ENCODE measurements around the gene CNGB1. TPM values are rescaled to one million over a fixed set of nuclear protein-coding genes. Genes with fewer than 3 reads are reported as not detected.

Gene CNGB1
- total and polyA plus RNA-seq, 4 donors = under 0.01 TPM; not detected in 2

- Histone ChIP-seq H3K4me3 (ENCODE audit: low read depth in 1 of 3, low read length in 3 of 3) (no peak overlapping the region), H3K9ac (ENCODE audit: low read depth in 1 of 2, low read length in 2 of 2) (no peak overlapping the region), H3K27me3 (ENCODE audit: control insufficient read depth in 4 of 4, insufficient read depth in 4 of 4, low read length in 3 of 4) (no peaks in the 10 kb centered on the region), H3K36me3 (ENCODE audit: control insufficient read depth in 4 of 4, insufficient read depth in 3 of 4, low read depth in 1 of 4, low read length in 3 of 4) (no peaks in the 10 kb centered on the region), H3K9me3 (ENCODE audit: control insufficient read depth in 4 of 4, low read length in 3 of 4) (no peaks in the 10 kb centered on the region), H3K4me1 (ENCODE audit: control insufficient read depth in 4 of 4, insufficient read depth in 4 of 4, low read length in 3 of 4) (no peaks in the 10 kb centered on the region), H3K27ac (ENCODE audit: low read depth in 1 of 2, low read length in 2 of 2) (no peak overlapping the region)
- no peak for DNase-seq (ENCODE audit: low spot score)
- TF ChIP-seq ZBTB33 (IDR thresholded peaks at IDR 0.05) (no peak), RXRA (IDR thresholded peaks at IDR 0.05) (no peak), REST (IDR thresholded peaks at IDR 0.05) (no peak), TAF1 (conservative IDR thresholded peaks at IDR 0.05) (no peak), FOXA2 (IDR thresholded peaks at IDR 0.05) (no peak), RAD21 (IDR thresholded peaks at IDR 0.05) (no peak), JUND (IDR thresholded peaks at IDR 0.05) (no peak), SP1 (IDR thresholded peaks at IDR 0.05) (no peak), FOXA1 (IDR thresholded peaks at IDR 0.05) (no peak), YY1 (IDR thresholded peaks at IDR 0.05) (no peak), HNF4G (IDR thresholded peaks at IDR 0.05) (no peak), MAX (IDR thresholded peaks at IDR 0.05) (no peak), GABPA (IDR thresholded peaks at IDR 0.05 in 1 of 2, conservative IDR thresholded peaks at IDR 0.05 in 1 of 2) (no peak), NR2F2 (IDR thresholded peaks at IDR 0.05) (no peak), CTCF (IDR thresholded peaks at IDR 0.05; ENCODE audit: low read depth, low read length, missing input control) (no peak), HNF4A (conservative IDR thresholded peaks at IDR 0.05) (no peak), EGR1 (IDR thresholded peaks at IDR 0.05; ENCODE audit: low read depth in 2 of 2) (no peak)
- TF ChIP-seq, protein P1, sequence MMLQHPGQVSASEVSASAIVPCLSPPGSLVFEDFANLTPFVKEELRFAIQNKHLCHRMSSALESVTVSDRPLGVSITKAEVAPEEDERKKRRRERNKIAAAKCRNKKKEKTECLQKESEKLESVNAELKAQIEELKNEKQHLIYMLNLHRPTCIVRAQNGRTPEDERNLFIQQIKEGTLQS (IDR thresholded peaks at IDR 0.05) = no peak
- WGBS = 92% methylated on average over 7 of the region's 7 CpGs
These were observed 100.0 kb downstream of the CNGB1 start for GRCh38 chr16:57870753-57871454.

All from liver (tissue), 9 donors.